GM18498 (cell line): ENCODE data around the gene COX11.

ENCODE experiments used
- ATAC-seq: cut with Tn5 transposase; IDR thresholded peaks from one replicate; pipeline ENCODE4 v1.9.1; 2021; ENCODE audit warnings: mild to moderate bottlenecking, moderate library complexity; ENCODE audit not compliant: unreplicated experiment

COX11 gene

GRCh38 chr17:54968988-54969332 lies 506 bp upstream of the COX11 start:
- ATAC-seq = peak; percentile 37

GRCh38 chr17:54967621-54968261 lies 713 bp downstream of the COX11 start:
- peak; percentile 29 for ATAC-seq

GRCh38 chr17:54956791-54957190 lies 11.7 kb downstream of the COX11 start:
- ATAC-seq = no peak

GRCh38 chr17:54951286-54951685 lies 17.2 kb downstream of the COX11 start:
- ATAC-seq = no peak

GRCh38 chr17:54950116-54950515 lies 18.3 kb downstream of the COX11 start:
- no peak for ATAC-seq

- ATAC-seq = peak; percentile 46
Observed at GRCh38 chr17:54948380-54948779, 20.1 kb downstream of the COX11 start.

- ATAC-seq = no peak
Observed at GRCh38 chr17:54947396-54947795, 21.1 kb downstream of the COX11 start.

- ATAC-seq = no peak
Observed at GRCh38 chr17:54945671-54946070, 22.8 kb downstream of the COX11 start.

- no peak for ATAC-seq
Observed at GRCh38 chr17:54945231-54945630, 23.2 kb downstream of the COX11 start.

- no peak for ATAC-seq
Observed at GRCh38 chr17:54944796-54945195, 23.7 kb downstream of the COX11 start.

GRCh38 chr17:54941285-54941684 lies 27.2 kb downstream of the COX11 start:
- no peak for ATAC-seq

- ATAC-seq = no peak
Observed at GRCh38 chr17:54937426-54937825, 31.0 kb downstream of the COX11 start.

GRCh38 chr17:54937018-54937417 lies 31.4 kb downstream of the COX11 start:
- ATAC-seq = no peak

GRCh38 chr17:54935471-54935870 lies 33.0 kb downstream of the COX11 start:
- ATAC-seq = no peak

- ATAC-seq = no peak
Observed at GRCh38 chr17:54933921-54934320, 34.5 kb downstream of the COX11 start.

- no peak for ATAC-seq
Observed at GRCh38 chr17:54932711-54933110, 35.7 kb downstream of the COX11 start.

- no peak for ATAC-seq
Observed at GRCh38 chr17:54927525-54927924, 40.9 kb downstream of the COX11 start.

GRCh38 chr17:54924405-54924804 lies 44.0 kb downstream of the COX11 start:
- ATAC-seq = no peak

GRCh38 chr17:54920819-54921218 lies 47.6 kb downstream of the COX11 start:
- ATAC-seq = no peak

GRCh38 chr17:54919425-54919824 lies 49.0 kb downstream of the COX11 start:
- ATAC-seq = no peak

GRCh38 chr17:54916721-54917120 lies 51.7 kb downstream of the COX11 start:
- no peak for ATAC-seq
